ENCODE data around the gene FSTL3. TPM values are rescaled to one million over a fixed set of nuclear protein-coding genes. Genes with fewer than 3 reads are reported as not detected.
A peak's percentile ranks its signal among the peaks of the same experiment; 100 is the strongest.

Gene FSTL3
- total and polyA plus RNA-seq, 2 of the 13 experiments (the other 11 are each of a cell fraction or from before 2014, with no cell fraction given), result 13.5 to 15.6 TPM

DNA sequence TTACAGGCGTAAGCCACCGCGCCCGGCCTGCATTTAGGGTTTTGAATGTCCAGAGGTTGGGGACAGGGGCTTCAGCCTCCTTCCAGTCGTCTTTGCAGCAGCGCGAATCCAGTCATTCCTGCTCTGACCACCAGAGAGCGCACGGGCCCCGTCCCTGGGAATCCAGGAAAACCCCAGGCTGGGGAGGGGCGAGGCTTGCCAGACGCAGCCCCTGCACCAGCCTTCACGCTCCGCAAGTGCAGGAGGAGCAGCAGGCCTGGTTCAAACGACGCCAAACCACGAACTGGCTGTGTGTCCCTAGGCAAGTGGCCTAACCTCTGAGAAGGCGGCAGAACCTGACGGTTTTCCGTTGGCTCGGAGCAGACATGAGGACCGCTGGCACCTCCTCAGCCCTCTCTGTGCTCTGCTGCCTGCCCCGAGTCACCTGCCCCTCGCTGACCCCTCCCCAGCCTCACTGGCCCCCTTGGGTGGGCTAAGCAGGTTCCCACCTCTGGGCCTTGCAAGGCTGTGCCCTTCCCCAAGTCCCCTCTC, 11.2 kb upstream of the FSTL3 start (continued):
- TF ChIP-seq ZNF430 (CRISPR knock-in tag; IDR thresholded peaks at IDR 0.05) (0 out of 2 replicates have a peak, but pooled peaks have one; percentile 35), XRCC5 (optimal IDR thresholded peaks at IDR 0.05; ENCODE audit: low read length) (peak; percentile 52), ETV5 (CRISPR knock-in tag; IDR thresholded peaks at IDR 0.05; ENCODE audit: borderline replicate concordance) (0 out of 2 replicates have a peak, but pooled peaks have one; percentile 41), PCBP1 (IDR thresholded peaks at IDR 0.05; ENCODE audit: borderline replicate concordance, low read depth, low read length) (peak; percentile 79; the same call in 1 of the 2 replicates), ZNF343 (CRISPR knock-in tag; IDR thresholded peaks at IDR 0.05) (no peak), JUNB (CRISPR knock-in tag; IDR thresholded peaks at IDR 0.05; ENCODE audit: borderline replicate concordance) (no peak), SPEN (CRISPR knock-in tag; IDR thresholded peaks at IDR 0.05; ENCODE audit: low read depth) (peak; percentile 72; the same call in 1 of the 2 replicates), ZNF550 (CRISPR knock-in tag; IDR thresholded peaks at IDR 0.05; ENCODE audit: borderline replicate concordance) (no peak; the same call in 1 of the 2 replicates), BHLHE40 (IDR thresholded peaks at IDR 0.05; ENCODE audit: low read length) (peak; percentile 39; the same call in 1 of the 2 replicates), ZMYM3 (CRISPR knock-in tag; IDR thresholded peaks at IDR 0.05) (peak; percentile 80; the same call in 1 of the 2 replicates), KAT8 (CRISPR knock-in tag; IDR thresholded peaks at IDR 0.05) (peak; percentile 73), EHMT2 (IDR thresholded peaks at IDR 0.05; ENCODE audit: borderline replicate concordance, low read depth, low read length) (no peak), ZNF891 (CRISPR knock-in tag; IDR thresholded peaks at IDR 0.05) (0 out of 2 replicates have a peak, but pooled peaks have one; percentile 38), PCBP2 (optimal IDR thresholded peaks at IDR 0.05; ENCODE audit: low read depth, low read length, poor library complexity, severe bottlenecking) (no peak), TMF1 (CRISPR knock-in tag; IDR thresholded peaks at IDR 0.05; ENCODE audit: low read depth) (peak; percentile 53; the same call in 1 of the 2 replicates), ZNF713 (CRISPR knock-in tag; IDR thresholded peaks at IDR 0.05) (0 out of 2 replicates have a peak, but pooled peaks have one; percentile 93), BCL3 (CRISPR knock-in tag; IDR thresholded peaks at IDR 0.05) (no peak), SMAD9 (CRISPR knock-in tag; IDR thresholded peaks at IDR 0.05) (no peak)
- TF ChIP-seq, protein P1, sequence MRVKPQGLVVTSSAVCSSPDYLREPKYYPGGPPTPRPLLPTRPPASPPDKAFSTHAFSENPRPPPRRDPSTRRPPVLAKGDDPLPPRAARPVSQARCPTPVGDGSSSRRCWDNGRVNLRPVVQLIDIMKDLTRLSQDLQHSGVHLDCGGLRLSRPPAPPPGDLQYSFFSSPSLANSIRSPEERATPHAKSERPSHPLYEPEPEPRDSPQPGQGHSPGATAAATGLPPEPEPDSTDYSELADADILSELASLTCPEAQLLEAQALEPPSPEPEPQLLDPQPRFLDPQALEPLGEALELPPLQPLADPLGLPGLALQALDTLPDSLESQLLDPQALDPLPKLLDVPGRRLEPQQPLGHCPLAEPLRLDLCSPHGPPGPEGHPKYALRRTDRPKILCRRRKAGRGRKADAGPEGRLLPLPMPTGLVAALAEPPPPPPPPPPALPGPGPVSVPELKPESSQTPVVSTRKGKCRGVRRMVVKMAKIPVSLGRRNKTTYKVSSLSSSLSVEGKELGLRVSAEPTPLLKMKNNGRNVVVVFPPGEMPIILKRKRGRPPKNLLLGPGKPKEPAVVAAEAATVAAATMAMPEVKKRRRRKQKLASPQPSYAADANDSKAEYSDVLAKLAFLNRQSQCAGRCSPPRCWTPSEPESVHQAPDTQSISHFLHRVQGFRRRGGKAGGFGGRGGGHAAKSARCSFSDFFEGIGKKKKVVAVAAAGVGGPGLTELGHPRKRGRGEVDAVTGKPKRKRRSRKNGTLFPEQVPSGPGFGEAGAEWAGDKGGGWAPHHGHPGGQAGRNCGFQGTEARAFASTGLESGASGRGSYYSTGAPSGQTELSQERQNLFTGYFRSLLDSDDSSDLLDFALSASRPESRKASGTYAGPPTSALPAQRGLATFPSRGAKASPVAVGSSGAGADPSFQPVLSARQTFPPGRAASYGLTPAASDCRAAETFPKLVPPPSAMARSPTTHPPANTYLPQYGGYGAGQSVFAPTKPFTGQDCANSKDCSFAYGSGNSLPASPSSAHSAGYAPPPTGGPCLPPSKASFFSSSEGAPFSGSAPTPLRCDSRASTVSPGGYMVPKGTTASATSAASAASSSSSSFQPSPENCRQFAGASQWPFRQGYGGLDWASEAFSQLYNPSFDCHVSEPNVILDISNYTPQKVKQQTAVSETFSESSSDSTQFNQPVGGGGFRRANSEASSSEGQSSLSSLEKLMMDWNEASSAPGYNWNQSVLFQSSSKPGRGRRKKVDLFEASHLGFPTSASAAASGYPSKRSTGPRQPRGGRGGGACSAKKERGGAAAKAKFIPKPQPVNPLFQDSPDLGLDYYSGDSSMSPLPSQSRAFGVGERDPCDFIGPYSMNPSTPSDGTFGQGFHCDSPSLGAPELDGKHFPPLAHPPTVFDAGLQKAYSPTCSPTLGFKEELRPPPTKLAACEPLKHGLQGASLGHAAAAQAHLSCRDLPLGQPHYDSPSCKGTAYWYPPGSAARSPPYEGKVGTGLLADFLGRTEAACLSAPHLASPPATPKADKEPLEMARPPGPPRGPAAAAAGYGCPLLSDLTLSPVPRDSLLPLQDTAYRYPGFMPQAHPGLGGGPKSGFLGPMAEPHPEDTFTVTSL (CRISPR knock-in tag; IDR thresholded peaks at IDR 0.05; ENCODE audit: borderline replicate concordance), result no peak
- TF ChIP-seq, protein P2, sequence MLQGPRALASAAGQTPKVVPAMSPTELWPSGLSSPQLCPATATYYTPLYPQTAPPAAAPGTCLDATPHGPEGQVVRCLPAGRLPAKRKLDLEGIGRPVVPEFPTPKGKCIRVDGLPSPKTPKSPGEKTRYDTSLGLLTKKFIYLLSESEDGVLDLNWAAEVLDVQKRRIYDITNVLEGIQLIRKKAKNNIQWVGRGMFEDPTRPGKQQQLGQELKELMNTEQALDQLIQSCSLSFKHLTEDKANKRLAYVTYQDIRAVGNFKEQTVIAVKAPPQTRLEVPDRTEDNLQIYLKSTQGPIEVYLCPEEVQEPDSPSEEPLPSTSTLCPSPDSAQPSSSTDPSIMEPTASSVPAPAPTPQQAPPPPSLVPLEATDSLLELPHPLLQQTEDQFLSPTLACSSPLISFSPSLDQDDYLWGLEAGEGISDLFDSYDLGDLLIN (CRISPR knock-in tag; IDR thresholded peaks at IDR 0.05; ENCODE audit: borderline replicate concordance), result no peak

Data from HepG2 (cell line).